Endothelial cell of umbilical vein (primary cell): Measurements from ENCODE around the gene CHRND. TPM values are rescaled to one million over a fixed set of nuclear protein-coding genes. Genes with fewer than 3 reads are reported as not detected.

Source experiments
- BruUV-seq: library from RNA; stranded (reverse); fragments of 400-500 nt; replicated peaks from 2 replicates; lab custom pipeline; 2021; lab: Mats Ljungman, UMichigan
- CTCF ChIA-PET: fragments of 300-600, 350-600 bp; sonication (Branson Sonifier 250); formaldehyde crosslinking; loops from one replicate; lab custom pipeline; 2021; ENCODE audit warnings: antibody characterized with exemption, inconsistent platforms; lab: Charles Lee
- POLR2A ChIA-PET: fragments of 300-600, 350-600 bp; sonication (Branson Sonifier 250); formaldehyde crosslinking; loops from one replicate; lab custom pipeline; 2021; ENCODE audit warnings: antibody characterized with exemption, inconsistent platforms; lab: Charles Lee
- DNase-seq: peaks from one replicate; pipeline ENCODE4 v3.0.0-alpha.2; 2011; ENCODE audit warnings: low read depth, low spot score
- FAIRE-seq: peaks from 2 replicates; lab custom pipeline; 2011; peaks lifted over from hg19 to GRCh38; lab: Jason Lieb, UNC
- H2AFZ ChIP-seq: 2 replicates; pipeline ENCODE4 v1.6.0; 2012; ENCODE audit warnings: low read depth, low read length, control low read depth, inconsistent platforms
- H3K27ac ChIP-seq: 2 replicates; pipeline ENCODE4 v1.5.1; 2011; ENCODE audit warnings: low read depth, mild to moderate bottlenecking, control low read depth, low read length, moderate library complexity; ENCODE audit not compliant: insufficient read depth
- H3K27me3 ChIP-seq, 2 experiments: 2 replicates each; pipeline versions ENCODE4 v1.6.0 to v1.6.1; 2011; ENCODE audit warnings: low read length in 2 of 2, mixed read lengths in 1 of 2; ENCODE audit not compliant: control insufficient read depth in 2 of 2, insufficient read depth in 2 of 2
- H3K36me3 ChIP-seq, 2 experiments: 2 replicates in 1 of 2; 3 replicates in 1 of 2; pipeline ENCODE4 v1.5.1; 2011; ENCODE audit warnings: low read length in 2 of 2, mild to moderate bottlenecking in 1 of 2, moderate library complexity in 1 of 2; ENCODE audit not compliant: control insufficient read depth in 2 of 2, insufficient read depth in 2 of 2; ENCODE audit errors: extremely low read depth in 1 of 2
- H3K4me1 ChIP-seq: 3 replicates; pipeline ENCODE4 v1.5.1; 2011; ENCODE audit warnings: mild to moderate bottlenecking, low read length; ENCODE audit not compliant: control insufficient read depth, insufficient read depth; ENCODE audit errors: extremely low read depth
- H3K4me2 ChIP-seq: 2 replicates; pipeline ENCODE4 v1.6.1; 2011; ENCODE audit warnings: low read length, control low read depth, mixed read lengths; ENCODE audit not compliant: insufficient read depth
- H3K4me3 ChIP-seq, 3 experiments: fragments of 200-600 bp in 1 of 3; sonication (generic), shearing (Covaris generic) in 1 of 3; replicated peaks in 1 of 3; 2 replicates each; pipeline ENCODE4 v1.5.1; 2011 to 2016; ENCODE audit warnings: control low read depth in 3 of 3, low read length in 3 of 3, mild to moderate bottlenecking in 2 of 3, inconsistent platforms in 1 of 3, low read depth in 1 of 3, moderate library complexity in 1 of 3; ENCODE audit not compliant: insufficient read depth in 1 of 3
- H3K79me2 ChIP-seq: 2 replicates; pipeline ENCODE4 v1.6.0; 2012; ENCODE audit warnings: low read length, inconsistent platforms; ENCODE audit not compliant: control insufficient read depth, insufficient read depth
- H3K9ac ChIP-seq: replicated peaks from 2 replicates; pipeline ENCODE3; 2011; ENCODE audit warnings: low read length, control low read depth; ENCODE audit not compliant: insufficient read depth; ENCODE audit errors: extremely low read depth
- H3K9me1 ChIP-seq: replicated peaks from 3 replicates; pipeline ENCODE4 v1.6.0; 2011; ENCODE audit warnings: mild to moderate bottlenecking, low read length; ENCODE audit not compliant: control insufficient read depth, insufficient read depth; ENCODE audit errors: extremely low read depth
- H3K9me3 ChIP-seq: replicated peaks from 2 replicates; pipeline ENCODE4 v1.5.1; 2012; ENCODE audit warnings: low read length, inconsistent platforms; ENCODE audit not compliant: control insufficient read depth, insufficient read depth
- H4K20me1 ChIP-seq: replicated peaks from 2 replicates; pipeline ENCODE3; 2011; ENCODE audit warnings: mild to moderate bottlenecking, low read length; ENCODE audit not compliant: control insufficient read depth, insufficient read depth; ENCODE audit errors: extremely low read depth
- CTCF ChIP-seq, 2 donors: IDR thresholded peaks; 1 replicate in 1 of 2; 2 replicates in 1 of 2; pipeline ENCODE4 v1.5.1; 2011; ENCODE audit warnings: low read length in 2 of 2, mild to moderate bottlenecking in 2 of 2, moderate library complexity in 2 of 2, control low read depth in 1 of 2, inconsistent platforms in 1 of 2, low read depth in 1 of 2; ENCODE audit not compliant: insufficient read depth in 1 of 2; ENCODE audit errors: extremely low read depth in 1 of 2
- EZH2 ChIP-seq: IDR thresholded peaks from 2 replicates; pipeline ENCODE4 v1.6.1; 2012; ENCODE audit warnings: borderline replicate concordance, low read depth, mild to moderate bottlenecking, moderate library complexity, low read length, inconsistent platforms; ENCODE audit not compliant: severe bottlenecking
- FOS ChIP-seq: IDR thresholded peaks from 2 replicates; pipeline ENCODE4 v1.6.1; 2011; ENCODE audit warnings: mild to moderate bottlenecking, low read length, moderate library complexity, borderline replicate concordance; ENCODE audit not compliant: insufficient read depth
- GATA2 ChIP-seq: IDR thresholded peaks from 2 replicates; pipeline ENCODE4 v1.7.0; 2011; ENCODE audit warnings: low read depth, mild to moderate bottlenecking, moderate library complexity, mixed read lengths, low read length; ENCODE audit not compliant: insufficient read length, insufficient read depth
- JUN ChIP-seq: IDR thresholded peaks from 2 replicates; pipeline ENCODE4 v1.6.1; 2011; ENCODE audit warnings: borderline replicate concordance, low read depth; ENCODE audit not compliant: insufficient read length, insufficient read depth
- MAX ChIP-seq: IDR thresholded peaks from 2 replicates; pipeline ENCODE4 v1.6.1; 2011; ENCODE audit not compliant: insufficient read depth, insufficient read length
- MYC ChIP-seq: IDR thresholded peaks from one replicate; pipeline ENCODE4 v1.6.1; 2011; ENCODE audit warnings: mild to moderate bottlenecking, low read depth, low read length
- POLR2A ChIP-seq: IDR thresholded peaks from 2 replicates; pipeline ENCODE4 v1.6.1; 2012; ENCODE audit warnings: low read depth, mild to moderate bottlenecking, control low read depth, low read length
- POLR2AphosphoS5 ChIP-seq: IDR thresholded peaks from 2 replicates; pipeline ENCODE4 v1.6.1; 2012; ENCODE audit warnings: low read depth, mild to moderate bottlenecking, control low read depth, low read length, moderate library complexity; ENCODE audit not compliant: insufficient read depth
- dilution Hi-C: fragments of 300-500 bp; cut with MboI; formaldehyde crosslinking; loops from one replicate; pipeline ENCODE4 v1.15.0; 2019; ENCODE audit warnings: low sequenced_read_pairs; ENCODE audit not compliant: extremely low pct_ligation_motif_present
- intact Hi-C: fragments of 100-400 bp; cut with micrococcal nuclease; formaldehyde crosslinking; loops from one replicate; pipeline ENCODE4 v1.10.0; 2022
- polyA plus RNA-seq, 4 experiments: library from polyadenylated mRNA; depleted of rRNA in 3 of 4; stranded (reverse) in 3 of 4; unstranded in 1 of 4; fragments of >200 nt; gene quantifications; 2 replicates each; pipeline versions ENCODE4 v1.2.1 to v1.2.3, GENCODE V29; 2011 to 2012; ENCODE audit warnings: missing spikeins in 1 of 4
- total RNA-seq: library from RNA; stranded (reverse); gene quantifications from 2 replicates; pipeline ENCODE4 v1.2.3, GENCODE V29; 2021

CHRND gene
- total and polyA plus RNA-seq, 2 donors (not counting 3 experiments of a cell fraction or from before 2014, with no cell fraction given) = not detected

GRCh38 chr2:232492963-232493700 is 32.8 kb upstream of the CHRND start:
- Histone ChIP-seq H3K79me2 (no peaks in the 10 kb centered on the region), H4K20me1 (no peaks in the 10 kb centered on the region), H3K9ac (no peak overlapping the region), H3K4me1 (no peaks in the 10 kb centered on the region), H3K36me3 (no peaks in the 10 kb centered on the region), H3K27me3 (peaks cover 9 to 11% of the 10 kb centered on the region in 2 experiments), H2AFZ (no peak overlapping the region), H3K27ac (no peak overlapping the region), H3K9me1 (no peaks in the 10 kb centered on the region), H3K4me2 (no peak overlapping the region), H3K4me3 (no peak overlapping the region), H3K9me3 (no peaks in the 10 kb centered on the region)
- ChIA-PET POLR2A (no interaction called here), CTCF (no interaction called here)
- TF ChIP-seq JUN (no peak), FOS (no peak), EZH2 (no peak), POLR2AphosphoS5 (no peak), MAX (no peak), POLR2A (no peak), MYC (no peak), GATA2 (no peak), CTCF (IDR thresholded peaks at IDR 0.05; ENCODE audit: extremely low read depth in 1 of 2, insufficient read depth in 1 of 2, low read depth in 1 of 2, low read length in 2 of 2) (no peak)
- DNase-seq (no peak), FAIRE-seq (no peak)
- dilution Hi-C loops = no loop called here
- intact Hi-C loops = no loop called here
- BruUV-seq = no TSS peak
